ENCODE results near the gene CREB3L1. TPM values are rescaled to one million over a fixed set of nuclear protein-coding genes. Genes with fewer than 3 reads are reported as not detected.

CREB3L1 gene
- total RNA-seq, 2 donors from 2014 or later, result 14.3 to 25.8 TPM

GRCh38 chr11:46334211-46334610, 56.7 kb downstream of the CREB3L1 start:
- no peak for DNase-seq (ENCODE audit: low spot score)
- intact Hi-C loops (cut with DNase I), result no loop called here

DNA sequence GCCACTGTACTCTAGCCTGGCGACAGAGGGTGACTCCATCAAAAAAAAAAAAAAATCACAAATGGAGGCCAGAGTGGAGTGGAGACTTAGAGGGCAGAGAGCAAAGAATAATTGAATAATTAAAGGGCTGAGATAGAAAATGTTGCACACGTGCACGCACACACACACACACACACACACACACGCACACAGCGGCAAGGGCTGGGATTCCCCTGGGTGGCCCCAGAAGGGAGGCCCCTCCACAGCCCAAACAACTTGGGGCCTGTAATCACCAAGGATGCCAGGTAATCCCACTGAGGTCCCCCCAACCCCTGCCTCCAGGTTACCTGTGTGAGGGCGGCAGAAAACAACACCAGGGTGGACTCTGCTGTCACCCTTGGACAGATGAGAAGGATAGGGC, 57.8 kb downstream of the CREB3L1 start:
- intact Hi-C loops (cut with DNase I), result no loop called here
- no peak for DNase-seq (ENCODE audit: low spot score)

DNA sequence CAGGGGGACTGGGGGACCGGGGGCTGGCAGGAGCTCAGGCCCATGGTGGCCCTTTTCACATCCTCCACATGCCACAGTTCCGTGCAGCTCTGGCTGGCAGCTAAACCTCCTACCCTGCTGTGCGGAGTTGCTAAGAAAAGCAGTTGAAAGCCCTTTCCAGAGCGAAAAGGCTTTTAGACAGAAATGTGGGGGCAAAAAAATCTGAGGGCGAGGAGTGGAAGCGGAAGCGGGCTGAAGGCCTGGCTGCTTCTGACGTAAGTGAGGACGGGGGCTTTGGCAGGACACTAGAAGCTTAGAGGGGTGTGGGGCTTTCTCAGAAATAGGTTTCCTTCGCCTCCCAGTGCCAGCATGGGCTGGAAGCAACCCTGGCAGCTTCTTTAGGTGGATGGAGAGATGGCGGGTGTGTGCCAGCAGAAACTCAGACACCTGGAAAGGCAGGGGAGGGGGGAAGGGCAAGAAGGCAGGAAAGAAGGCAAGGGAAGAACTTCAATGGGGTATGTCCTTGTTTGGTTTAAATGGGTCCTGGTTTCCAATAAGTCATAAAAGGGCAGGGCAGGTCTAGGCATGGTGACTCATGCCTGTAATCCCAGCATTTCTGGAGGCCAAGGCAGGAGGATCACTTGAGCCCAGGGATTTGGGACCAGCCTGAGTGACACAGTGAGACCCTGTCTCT, 58.6 kb downstream of the CREB3L1 start:
- intact Hi-C loops (cut with DNase I), result no loop called here
- DNase-seq (ENCODE audit: low spot score), result no peak

DNA sequence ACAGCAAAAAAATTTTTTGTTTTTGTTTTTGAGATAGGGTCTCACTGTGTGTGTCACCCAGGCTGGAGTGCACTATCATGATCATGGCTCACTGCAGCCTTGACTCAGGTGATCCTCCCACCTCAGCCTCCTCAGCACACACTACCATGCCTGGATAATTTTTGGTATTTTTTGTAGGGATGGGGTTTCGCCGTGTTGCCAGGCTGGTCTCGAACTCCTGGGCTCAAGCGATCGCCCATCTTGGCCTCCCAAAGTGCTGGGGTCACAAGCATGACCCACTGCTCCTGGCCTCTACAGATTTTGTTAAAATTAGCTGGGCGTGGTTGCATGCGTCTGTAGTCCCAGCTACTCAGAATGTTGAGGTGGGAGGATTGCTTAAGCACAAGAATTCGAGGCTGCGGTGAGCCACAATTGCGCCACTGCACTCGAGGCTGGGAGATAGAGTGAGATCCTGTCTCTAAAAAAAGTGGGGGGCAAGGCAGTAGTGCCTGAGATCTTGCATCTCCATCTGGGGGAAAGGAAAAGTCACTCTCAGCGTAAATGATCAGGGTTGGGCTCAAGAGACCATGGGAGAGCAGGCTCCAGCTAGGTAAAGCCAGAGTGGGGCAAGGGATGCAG, 59.2 kb downstream of the CREB3L1 start:
- no peak for DNase-seq (ENCODE audit: low spot score)
- intact Hi-C loops (cut with DNase I), result no loop called here

DNA sequence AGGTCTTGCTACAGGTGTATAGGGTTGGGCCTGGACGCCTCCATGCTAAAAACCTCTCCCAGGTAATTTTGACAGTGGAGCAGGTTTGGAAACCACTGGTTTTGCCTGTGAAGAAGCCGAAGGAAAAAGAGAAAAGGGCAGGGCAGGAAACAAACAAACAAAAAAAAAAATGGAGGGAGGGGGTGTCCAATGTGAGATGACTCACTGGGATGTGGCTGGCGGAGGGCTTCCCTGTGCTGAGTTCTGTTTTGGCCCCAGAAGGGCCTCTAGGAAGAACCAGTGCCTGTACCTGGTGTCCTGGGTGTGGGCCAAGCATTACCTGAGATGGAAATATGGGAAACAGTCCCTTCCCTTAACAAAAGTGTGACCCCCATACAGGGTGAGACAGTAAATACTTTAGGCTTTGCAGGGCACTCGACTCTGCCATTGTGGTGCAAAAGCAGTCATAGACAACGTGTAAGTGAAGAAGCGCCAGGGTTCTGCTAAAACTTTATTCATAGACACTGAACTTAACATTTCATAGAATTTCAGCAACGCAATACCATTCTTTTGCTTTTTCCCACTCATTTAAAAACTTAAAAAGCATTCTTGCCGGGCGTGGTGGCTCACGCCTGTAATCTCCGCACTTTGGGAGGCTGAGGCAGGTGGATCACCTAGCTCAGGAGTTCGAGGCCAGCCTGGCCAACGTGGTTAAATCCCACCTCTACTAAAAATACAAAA, 60.3 kb downstream of the CREB3L1 start:
- intact Hi-C loops (cut with DNase I), result no loop called here
- DNase-seq (ENCODE audit: low spot score), result no peak

GRCh38 chr11:46338636-46338987, 61.1 kb downstream of the CREB3L1 start:
- intact Hi-C loops (cut with DNase I), result no loop called here
- DNase-seq (ENCODE audit: low spot score), result no peak

- DNase-seq (ENCODE audit: low spot score), result no peak
- intact Hi-C loops (cut with DNase I), result no loop called here
These were observed 61.7 kb downstream of the CREB3L1 start for GRCh38 chr11:46338988-46339666.

GRCh38 chr11:46339816-46340215, 62.4 kb downstream of the CREB3L1 start:
- intact Hi-C loops (cut with DNase I), result no loop called here
- no peak for DNase-seq (ENCODE audit: low spot score)

DNA sequence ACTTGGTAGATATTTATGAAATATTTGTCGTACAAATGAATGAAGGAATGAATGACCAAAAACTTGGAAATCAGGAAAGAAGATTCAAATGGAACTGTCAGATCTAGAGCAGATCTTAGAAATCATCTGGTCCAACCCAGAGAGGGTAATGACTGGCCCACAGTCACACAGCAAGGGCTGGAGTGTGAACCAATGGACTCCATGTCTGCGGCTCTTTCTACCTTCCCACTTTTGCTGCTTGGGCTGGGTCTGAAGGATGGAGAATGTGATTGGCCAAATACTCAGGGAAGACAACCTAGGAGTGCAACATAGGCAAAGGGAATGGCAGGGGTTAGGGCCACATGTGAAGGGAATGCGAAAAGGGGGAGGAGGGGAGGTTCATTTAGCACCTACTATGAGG, 64.0 kb downstream of the CREB3L1 start:
- DNase-seq (ENCODE audit: low spot score), result no peak
- intact Hi-C loops (cut with DNase I), result no loop called here

GRCh38 chr11:46342239-46342638, 64.8 kb downstream of the CREB3L1 start:
- intact Hi-C loops (cut with DNase I), result no loop called here
- no peak for DNase-seq (ENCODE audit: low spot score)

DNA sequence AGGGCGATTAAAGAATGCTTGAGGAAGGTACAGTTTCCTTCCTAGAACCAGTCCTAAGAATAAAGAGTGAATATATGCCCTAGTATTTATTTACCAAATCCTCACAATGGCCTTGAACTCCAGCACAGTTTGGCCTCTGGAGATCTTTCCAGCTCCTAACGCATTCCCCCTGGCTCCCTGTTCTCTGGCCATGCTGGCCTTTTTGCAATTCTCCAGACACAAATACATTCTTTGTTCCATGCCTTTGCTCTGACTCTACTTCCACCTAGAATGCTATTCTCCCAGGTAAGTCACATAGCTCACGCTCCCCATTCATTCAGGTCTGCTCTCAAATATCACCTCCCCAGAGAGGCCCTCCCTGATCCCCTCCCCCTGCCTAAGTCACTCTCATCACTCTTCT, 66.1 kb downstream of the CREB3L1 start:
- DNase-seq (ENCODE audit: low spot score), result no peak
- intact Hi-C loops (cut with DNase I), result no loop called here

GRCh38 chr11:46345131-46345597, 67.7 kb downstream of the CREB3L1 start:
- intact Hi-C loops (cut with DNase I), result no loop called here

DNA sequence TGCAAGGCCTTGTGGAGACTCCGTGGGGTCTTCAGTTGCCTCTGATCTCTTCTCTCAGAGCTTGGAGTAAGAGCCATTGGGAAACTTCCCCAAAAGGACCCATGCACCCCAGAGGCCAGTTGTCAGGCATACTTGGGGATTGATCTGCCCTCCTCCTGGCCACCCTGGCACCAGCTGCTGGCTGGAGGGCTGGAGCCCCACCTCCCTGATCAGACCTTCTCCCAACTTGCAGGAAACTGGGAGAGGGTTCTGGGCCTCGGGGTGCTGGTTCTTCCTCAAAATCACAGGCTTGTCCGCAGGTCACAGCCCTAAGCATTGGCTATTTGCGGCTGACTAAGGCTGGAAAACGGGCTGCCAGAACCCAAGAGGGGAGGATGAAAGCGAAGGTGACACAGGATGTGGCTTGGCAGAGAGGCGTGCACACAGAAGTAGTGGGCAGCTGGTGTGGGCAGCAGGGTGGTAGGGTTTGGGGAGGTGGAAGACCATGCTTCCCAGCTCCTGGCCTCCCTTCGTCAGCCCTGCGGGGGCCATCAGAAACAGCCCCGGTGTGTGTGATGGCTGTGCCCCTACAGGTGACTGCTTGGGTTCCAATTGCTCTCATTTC, 68.5 kb downstream of the CREB3L1 start:
- intact Hi-C loops (cut with DNase I), result no loop called here

More at GRCh38 chr11:46345131-46345597, 67.7 kb downstream of the CREB3L1 start:
- DNase-seq (ENCODE audit: low spot score), result peak; percentile 92

GRCh38 chr11:46346886-46347636, 69.6 kb downstream of the CREB3L1 start, which contains the start of gene DGKZ:
DGKZ (plus strand) TSS chr11:46347463; CDS start chr11:46347660, 197 bp downstream.
- intact Hi-C loops (cut with DNase I), result no loop called here

More for the DNA sequence above, 68.5 kb downstream of the CREB3L1 start:
- no peak for DNase-seq (ENCODE audit: low spot score)

GRCh38 chr11:46347637-46348311, 70.3 kb downstream of the CREB3L1 start:
- peak; percentile 87 for DNase-seq (ENCODE audit: low spot score)
- intact Hi-C loops (cut with DNase I), result no loop called here

More at GRCh38 chr11:46346886-46347636, 69.6 kb downstream of the CREB3L1 start, which contains the start of gene DGKZ:
- peak; percentile 96 for DNase-seq (ENCODE audit: low spot score)

DNA sequence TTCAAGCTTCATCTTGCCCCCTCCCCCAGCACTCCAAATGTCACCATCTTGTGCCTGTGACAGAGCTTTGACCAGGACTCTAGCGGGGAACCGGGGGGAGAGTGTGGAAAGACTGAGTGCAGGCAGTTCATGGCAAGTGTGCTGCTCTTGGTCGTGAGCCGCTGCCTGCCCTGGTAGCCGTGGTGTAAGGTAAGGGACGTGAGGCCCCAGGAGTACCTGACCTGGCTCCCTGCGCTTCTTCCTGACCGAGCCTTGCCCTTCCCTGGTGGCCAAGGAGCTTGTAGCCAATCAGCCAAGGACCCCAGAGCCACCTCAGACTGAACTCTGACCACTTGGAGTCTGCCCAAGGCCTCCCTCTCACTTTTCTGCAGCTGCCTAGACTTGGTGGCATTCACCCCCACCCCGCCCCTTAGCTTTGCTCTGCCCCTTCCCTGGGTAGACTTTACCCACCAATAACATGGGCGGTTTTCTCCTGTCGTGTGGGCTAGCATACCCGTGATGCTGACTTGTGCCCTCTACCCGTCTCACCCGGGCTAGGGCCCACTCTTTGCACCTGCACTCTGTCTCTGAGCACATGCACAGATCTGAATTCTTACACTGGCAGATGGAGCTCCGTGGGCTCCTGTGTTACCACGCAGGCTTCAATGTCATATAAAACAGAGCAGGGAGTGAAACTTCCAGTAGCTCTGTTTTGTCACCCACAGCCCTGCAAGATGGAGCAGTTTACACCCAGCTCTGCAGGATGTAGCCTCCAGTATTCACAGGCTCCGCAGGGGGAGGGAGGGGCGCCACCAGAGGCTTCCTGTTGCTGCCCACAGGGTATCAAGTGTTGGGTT, 71.3 kb downstream of the CREB3L1 start:
- no peak for DNase-seq (ENCODE audit: low spot score)
- intact Hi-C loops (cut with DNase I), result no loop called here

DNA sequence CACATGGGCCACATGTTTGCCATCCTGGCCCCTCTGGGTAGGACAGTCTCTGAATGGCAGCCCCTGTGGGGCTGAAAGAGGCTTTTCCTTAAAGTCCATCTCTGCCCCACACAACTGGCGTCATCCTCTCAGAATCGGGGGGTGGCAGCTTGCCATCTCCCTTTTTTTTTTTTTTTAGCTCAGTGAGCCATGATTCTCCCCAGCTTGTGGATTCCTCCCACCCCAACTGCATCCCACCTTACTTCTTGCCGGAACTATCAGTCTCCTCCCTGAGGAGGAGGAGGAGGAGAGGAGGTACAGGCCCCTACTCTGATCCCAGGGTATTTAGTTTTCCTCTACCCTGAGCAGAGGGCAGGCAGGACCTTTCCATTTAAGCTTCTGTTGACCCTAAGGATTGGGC, 73.2 kb downstream of the CREB3L1 start:
- intact Hi-C loops (cut with DNase I), result no loop called here
- DNase-seq (ENCODE audit: low spot score), result no peak
